ENCODE data around the gene IGF1R. TPM values are rescaled to one million over a fixed set of nuclear protein-coding genes. Genes with fewer than 3 reads are reported as not detected.

Gene IGF1R
- total and polyA plus RNA-seq, 2 donors (not counting 3 experiments of a cell fraction or from before 2014, with no cell fraction given), result 16.1 to 59.1 TPM

GRCh38 chr15:98874773-98875172, 226.4 kb downstream of the IGF1R start:
- Histone ChIP-seq H3K4me3 (replicated peaks in 1 of 3; ENCODE audit: insufficient read depth in 1 of 3, low read depth in 1 of 3, low read length in 3 of 3) (no peak overlapping the region), H3K79me2 (ENCODE audit: control insufficient read depth, insufficient read depth, low read length) (no peaks in the 10 kb centered on the region), H3K9me1 (replicated peaks; ENCODE audit: control insufficient read depth, extremely low read depth, insufficient read depth, low read length) (no peaks in the 10 kb centered on the region), H3K9me3 (replicated peaks; ENCODE audit: control insufficient read depth, insufficient read depth, low read length) (no peaks in the 10 kb centered on the region), H3K27ac (ENCODE audit: insufficient read depth, low read depth, low read length) (no peak overlapping the region), H3K36me3 (ENCODE audit: control insufficient read depth in 2 of 2, extremely low read depth in 1 of 2, insufficient read depth in 2 of 2, low read length in 2 of 2) (no peaks in the 10 kb centered on the region), H3K4me1 (ENCODE audit: control insufficient read depth, extremely low read depth, insufficient read depth, low read length) (no peaks in the 10 kb centered on the region), H3K27me3 (ENCODE audit: control insufficient read depth in 2 of 2, insufficient read depth in 2 of 2, low read length in 2 of 2) (no peaks in the 10 kb centered on the region), H3K9ac (replicated peaks; ENCODE audit: extremely low read depth, insufficient read depth, low read length) (no peak overlapping the region), H4K20me1 (replicated peaks; ENCODE audit: control insufficient read depth, extremely low read depth, insufficient read depth, low read length) (no peaks in the 10 kb centered on the region), H3K4me2 (ENCODE audit: insufficient read depth, low read length) (no peak overlapping the region), H2AFZ (ENCODE audit: low read depth, low read length) (no peak overlapping the region)
- POLR2A ChIA-PET, result no interaction called here
- dilution Hi-C loops (cut with MboI; ENCODE audit: extremely low pct_ligation_motif_present, low sequenced_read_pairs) (loop anchor here (25.0 kb wide), 1 partner anchor 212 kb away; no protein-coding TSS in a partner anchor), intact Hi-C loops (cut with micrococcal nuclease) (no loop called here)
- DNase-seq (ENCODE audit: low read depth, low spot score), result no peak
- TF ChIP-seq CTCF (IDR thresholded peaks at IDR 0.05; ENCODE audit: extremely low read depth in 1 of 2, insufficient read depth in 1 of 2, low read depth in 1 of 2, low read length in 2 of 2) (no peak), GATA2 (IDR thresholded peaks at IDR 0.05; ENCODE audit: insufficient read depth, insufficient read length, low read depth, low read length) (no peak), EZH2 (IDR thresholded peaks at IDR 0.05; ENCODE audit: borderline replicate concordance, low read depth, low read length, severe bottlenecking) (no peak), MYC (IDR thresholded peaks at IDR 0.05; ENCODE audit: low read depth, low read length) (no peak), POLR2A (IDR thresholded peaks at IDR 0.05; ENCODE audit: low read depth, low read length) (no peak), FOS (IDR thresholded peaks at IDR 0.05; ENCODE audit: borderline replicate concordance, insufficient read depth, low read length) (no peak), MAX (IDR thresholded peaks at IDR 0.05; ENCODE audit: insufficient read depth, insufficient read length) (no peak), POLR2AphosphoS5 (IDR thresholded peaks at IDR 0.05; ENCODE audit: insufficient read depth, low read depth, low read length) (no peak), JUN (IDR thresholded peaks at IDR 0.05; ENCODE audit: borderline replicate concordance, insufficient read depth, insufficient read length, low read depth) (no peak)
- no TSS peak for BruUV-seq (replicated peaks)
- no peak for FAIRE-seq
- CTCF ChIA-PET, result no interaction called here
